RPMI8226 (cell line): ENCODE data around the gene SFN.
"Not testable (repeated sequence)": the region's sequence is repeated elsewhere in the genome, so short reads cannot be mapped to it uniquely, and the experiment has no call there.

Experiments used
- DNase-seq: peaks from one replicate; pipeline ENCODE4 v3.0.0-alpha.2; 2015

SFN gene

GRCh38 chr1:26874896-26875295, 11.9 kb downstream of the SFN start:
- no peak for DNase-seq

GRCh38 chr1:26877326-26877725, 14.4 kb downstream of the SFN start:
- no peak for DNase-seq

DNA sequence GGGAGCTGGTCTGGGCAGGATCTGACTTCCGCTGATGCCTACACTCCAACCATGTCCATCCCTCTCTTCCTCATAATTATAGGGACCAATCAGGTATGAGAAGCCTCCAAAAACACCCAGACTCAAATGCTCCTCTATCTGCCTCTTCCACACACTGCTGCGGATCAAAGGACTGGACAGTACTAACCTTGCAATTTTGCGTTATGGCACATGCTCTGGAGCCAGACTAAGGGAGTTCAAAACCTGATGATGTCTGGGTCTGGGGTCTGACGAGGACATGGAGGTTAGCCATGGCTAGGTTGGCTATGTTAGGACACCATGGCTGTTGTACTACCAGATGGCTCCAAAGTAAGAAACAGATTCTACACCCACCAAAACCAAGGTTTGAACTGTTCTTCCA, 16.8 kb downstream of the SFN start:
- no peak for DNase-seq

DNA sequence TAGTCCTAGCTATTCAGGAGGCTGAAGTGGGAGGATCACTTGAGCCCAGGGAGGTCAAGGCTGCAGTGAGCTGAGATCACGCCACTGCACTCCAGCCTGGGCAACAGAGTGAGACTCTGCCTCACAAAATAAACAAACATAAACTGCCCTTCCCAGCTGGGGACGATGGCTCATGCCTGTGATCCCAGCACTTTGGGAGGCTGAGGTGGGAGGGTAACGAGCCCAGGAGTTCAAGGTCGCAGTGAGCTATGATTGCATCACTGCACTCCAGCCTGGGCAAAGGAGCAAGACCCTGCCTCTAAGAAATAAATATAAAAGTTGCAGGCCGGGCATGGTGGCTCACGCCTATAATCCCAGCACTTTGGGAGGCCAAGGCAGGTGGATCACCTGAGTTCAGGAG, 18.7 kb downstream of the SFN start:
- not testable (repeated sequence) for DNase-seq

DNA sequence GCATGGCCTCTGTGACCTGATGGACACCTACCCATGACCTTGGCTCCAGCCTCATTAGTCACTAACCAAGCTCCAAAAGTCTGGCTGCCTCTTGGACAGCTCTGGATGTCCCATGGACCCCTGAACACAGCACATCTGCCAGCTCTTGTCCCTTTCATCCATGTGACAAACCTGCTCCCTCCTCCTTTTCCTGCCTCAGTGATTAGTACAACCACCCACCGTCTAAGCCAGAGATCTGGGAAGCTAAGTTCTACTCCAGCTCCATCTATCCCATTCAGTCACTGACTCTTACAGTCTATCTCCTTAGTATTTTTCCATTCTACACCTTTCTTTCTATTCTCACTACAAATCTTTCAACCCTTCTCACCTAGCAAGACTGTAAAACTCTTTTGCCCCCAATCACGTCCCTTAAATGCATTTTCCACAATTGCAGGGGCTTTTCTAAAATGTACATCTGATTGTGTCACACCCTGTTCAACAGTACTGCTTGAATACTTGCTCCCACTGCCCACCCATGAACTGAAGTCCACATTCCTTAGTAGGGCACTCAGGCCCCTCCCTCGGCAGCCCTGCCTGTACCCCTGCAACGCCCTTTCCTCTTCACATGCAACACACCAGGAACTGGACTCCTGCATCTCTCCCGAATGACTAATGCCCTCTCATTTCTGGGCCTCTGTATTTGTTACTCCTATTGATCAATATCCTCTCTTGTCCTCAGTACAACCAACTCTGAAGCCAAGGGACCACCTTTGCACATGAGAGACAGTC, 19.9 kb downstream of the SFN start:
- no peak for DNase-seq

DNA sequence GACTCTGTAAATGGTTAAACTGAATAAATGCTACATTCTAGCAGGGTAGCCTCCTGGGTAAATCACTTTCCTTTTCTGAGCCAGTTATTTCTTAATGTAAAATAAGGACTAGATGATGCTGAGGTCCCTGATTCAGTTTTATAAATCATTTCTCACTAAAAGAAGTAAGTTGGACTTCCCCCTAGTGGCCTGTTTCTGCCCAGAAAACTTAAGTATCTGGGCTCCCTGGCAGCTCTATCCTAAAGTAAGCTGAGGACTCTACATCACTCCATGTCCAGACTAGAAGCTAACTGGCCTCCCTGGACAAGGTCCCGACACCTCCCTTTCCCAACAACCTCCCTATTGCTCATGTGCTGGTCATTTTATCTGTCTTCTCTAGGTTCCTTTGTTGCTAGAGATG, 24.2 kb downstream of the SFN start:
- DNase-seq = peak; percentile 53

DNA sequence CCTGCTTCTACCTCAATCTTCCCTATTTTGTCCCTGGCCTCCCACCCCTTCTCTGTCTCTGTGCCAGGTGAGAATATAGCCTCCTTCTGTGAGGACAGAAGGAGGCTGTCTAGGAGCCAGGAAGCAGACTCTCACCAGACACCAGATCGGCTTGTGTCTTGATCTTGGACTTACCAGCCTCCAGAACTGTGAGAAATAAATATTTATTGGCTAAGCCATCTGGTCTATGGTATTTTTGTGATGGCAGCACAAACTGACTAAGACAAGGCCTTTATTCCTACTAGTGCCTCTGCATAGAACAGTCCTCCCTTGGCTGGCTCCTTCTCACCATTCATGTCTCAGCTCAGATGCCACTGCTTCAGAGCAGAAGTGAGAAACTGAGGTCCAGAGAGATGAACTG, 25.3 kb downstream of the SFN start:
- no peak for DNase-seq

GRCh38 chr1:26889551-26890466, 26.9 kb downstream of the SFN start, which contains the start of gene GPN2:
Gene GPN2, minus strand, starts transcription at chr1:26890283. Its CDS starts 187 bp downstream, at chr1:26890096.
- DNase-seq = peak; percentile 91

- no peak for DNase-seq
These were observed 27.5 kb downstream of the SFN start for GRCh38 chr1:26890467-26890796.

GRCh38 chr1:26894263-26894662, 31.3 kb downstream of the SFN start:
- DNase-seq = no peak

- no peak for DNase-seq
These were observed 34.4 kb downstream of the SFN start for GRCh38 chr1:26897351-26897750.

DNA sequence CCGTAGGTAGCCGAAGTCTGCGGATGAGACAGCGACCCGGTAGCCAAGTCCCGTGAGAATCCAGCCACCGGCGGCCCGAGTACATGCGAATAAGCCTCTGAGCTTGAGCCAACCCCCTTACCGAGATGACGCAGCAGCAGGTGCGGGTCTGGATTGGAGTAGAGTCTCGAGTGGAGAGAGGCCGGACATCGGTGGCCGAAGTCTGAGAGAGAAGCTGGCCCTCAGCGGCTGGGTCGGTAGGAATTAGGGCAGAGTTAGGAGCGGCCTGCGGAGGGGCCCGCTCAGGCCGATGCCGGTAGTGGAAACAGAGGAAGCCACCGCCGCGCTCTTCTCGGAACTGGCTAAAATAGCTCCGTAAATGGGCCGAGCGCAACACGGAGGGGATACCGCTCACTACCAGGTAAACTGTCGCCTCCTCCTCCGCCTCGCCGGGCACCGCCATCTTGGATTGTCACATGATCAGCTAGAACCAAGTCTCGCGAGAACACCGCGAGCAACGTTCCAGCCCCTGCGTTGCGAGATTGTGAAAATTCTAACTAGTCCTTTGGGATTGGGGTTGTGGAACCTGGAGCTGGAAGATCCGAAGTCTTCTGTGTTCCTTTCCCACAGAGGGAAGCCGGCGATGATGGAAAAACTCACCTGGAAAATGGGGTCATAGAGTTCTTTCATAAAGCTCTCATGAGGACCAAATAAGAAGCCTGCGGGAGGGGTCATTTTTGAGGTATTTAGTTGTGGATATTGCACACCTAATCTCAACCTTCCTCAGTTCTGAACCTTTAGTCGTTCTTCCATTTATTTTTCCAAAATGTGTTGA, 37.3 kb downstream of the SFN start, which contains the start of gene GPATCH3:
TSS of gene GPATCH3 (minus strand) at position 467 of the 814 bp plus-strand sequence. CDS start at position 442, 25 bp downstream.
- peak; percentile 95 for DNase-seq

GRCh38 chr1:26900815-26901511, 38.0 kb downstream of the SFN start:
- DNase-seq = no peak

DNA sequence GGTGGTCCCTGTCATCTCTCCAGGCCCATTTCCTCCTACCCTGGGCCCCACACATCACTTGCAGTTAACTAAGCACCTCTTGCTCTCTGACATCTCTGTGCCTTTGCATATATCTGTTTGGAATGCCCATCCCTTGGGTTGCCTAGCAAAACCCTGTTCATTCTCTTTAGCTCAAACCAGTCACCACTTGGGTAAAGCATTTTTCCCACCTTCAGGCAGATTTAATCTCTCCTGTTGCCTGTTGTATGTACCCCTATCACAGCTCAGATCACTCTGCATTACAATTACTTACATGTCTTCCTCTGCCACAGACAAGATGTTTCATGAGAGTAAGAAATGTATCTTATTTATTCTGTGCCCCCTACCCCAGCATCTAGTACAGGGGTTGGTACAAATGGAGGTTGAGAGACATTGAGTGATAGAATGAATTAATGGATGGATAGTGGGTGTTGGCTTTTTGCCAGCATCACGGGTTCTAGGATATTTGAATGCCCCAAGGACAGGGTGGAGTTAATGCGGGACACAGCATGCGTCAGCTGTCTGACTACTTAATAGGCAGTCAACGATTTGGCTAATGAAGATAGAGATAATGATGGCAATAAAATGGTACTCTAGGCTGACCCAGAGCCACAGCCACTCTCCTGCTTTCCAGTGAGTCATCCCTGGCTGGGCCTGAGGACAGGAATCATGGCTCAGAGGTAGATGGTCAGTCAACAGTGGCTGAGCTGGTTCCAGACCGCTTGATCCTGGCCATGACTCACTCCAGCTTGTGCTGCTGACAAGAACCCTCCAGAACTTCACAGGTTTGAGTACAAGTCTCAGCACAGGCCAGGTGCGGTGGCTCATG, 44.3 kb downstream of the SFN start:
- DNase-seq = no peak

DNA sequence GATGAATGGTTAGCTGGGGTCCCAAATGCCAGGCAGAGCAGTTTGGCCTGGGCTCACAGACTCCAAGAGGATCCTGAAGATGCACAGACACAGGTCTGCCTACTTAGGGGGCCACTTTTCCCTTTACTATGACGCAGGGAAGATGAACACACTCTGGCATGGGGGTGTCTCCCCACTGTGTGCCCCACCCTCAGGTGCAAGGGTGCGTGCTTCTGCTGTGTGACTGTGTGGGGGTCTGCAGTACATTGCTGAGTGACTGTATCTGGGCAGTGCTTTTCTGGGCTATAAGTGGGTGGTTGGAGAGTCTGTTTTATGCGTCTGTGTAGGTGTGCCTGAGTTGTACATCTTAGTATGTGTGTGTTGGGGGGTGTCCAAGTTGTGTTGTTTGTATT, 47.0 kb downstream of the SFN start:
- DNase-seq = no peak

GRCh38 chr1:26910343-26911160, 47.6 kb downstream of the SFN start:
- no peak for DNase-seq

DNA sequence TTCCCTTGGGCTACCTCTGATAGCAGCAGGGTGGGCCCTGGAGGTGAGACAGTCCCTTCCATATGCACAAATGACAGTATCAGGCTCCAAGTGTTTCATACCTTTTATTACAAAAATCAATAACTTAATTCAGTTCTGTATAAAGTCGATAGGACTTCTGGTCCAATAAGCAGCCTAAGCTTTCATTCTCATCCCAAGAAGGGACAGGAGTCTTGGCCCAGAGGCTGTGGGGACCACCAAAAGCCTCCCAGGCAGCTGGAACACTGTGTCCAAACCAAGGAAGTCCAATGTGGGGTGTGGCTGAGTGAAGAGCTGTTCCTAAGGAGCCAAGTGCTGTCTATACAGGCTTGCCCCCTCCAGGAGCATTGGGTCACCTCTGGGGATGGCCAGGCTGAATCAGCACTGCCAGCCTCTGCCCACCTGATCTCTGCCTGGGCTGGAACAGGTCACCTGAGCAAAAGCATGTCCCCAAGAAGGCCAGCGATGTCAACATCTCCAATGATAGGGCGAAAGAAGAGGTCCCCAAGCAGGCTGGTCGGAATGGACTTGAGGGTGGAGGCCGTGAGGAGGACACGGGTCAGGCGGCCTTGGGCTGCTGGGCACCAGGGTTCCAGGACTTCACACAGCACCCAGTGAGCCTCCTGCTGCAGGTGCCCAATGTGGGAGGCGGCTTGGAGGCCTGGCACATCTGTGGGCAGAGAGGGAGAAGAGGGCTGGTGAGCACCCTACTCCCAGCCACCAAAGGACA, 48.6 kb downstream of the SFN start:
- no peak for DNase-seq

DNA sequence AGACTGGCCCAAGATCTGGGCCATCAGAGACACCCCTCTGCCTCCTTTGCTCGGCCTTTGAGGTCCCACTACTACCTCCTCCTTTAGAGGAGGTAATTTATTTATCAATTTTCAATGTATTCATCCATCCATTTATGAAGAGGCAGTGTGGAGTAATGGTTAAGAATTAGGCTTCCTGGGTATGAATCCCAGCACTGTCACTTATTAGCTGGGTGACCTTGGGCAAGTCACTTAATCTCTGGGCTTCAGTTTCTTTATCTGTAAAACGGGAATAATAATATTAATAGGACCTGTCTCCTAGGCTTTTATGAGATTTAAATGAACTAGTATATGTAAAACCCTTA, 49.2 kb downstream of the SFN start:
- DNase-seq = no peak

DNA sequence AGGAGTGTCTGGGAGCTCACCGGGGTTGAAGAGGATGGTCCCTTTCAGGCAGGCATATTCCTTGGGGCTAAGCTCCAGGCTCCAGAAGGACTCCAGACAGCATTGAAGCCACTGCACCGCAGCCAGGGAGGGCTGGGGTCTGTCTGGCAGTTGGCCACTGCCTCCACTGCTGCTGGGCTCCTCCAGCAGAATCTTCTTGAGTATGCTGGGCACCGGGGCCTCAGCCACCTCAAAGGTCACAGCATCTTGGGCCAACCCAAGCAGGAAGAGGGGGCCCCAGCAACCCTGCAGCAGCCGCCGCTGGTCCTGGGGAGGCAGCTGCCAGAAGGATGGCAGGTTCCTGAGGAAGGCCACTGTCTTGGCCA, 50.4 kb downstream of the SFN start:
- DNase-seq = no peak
